Ishikawa (cell line): ENCODE data around the gene SERINC5.

Experiments
- CEBPB ChIP-seq: IDR thresholded peaks from 2 replicates; pipeline ENCODE4 v1.6.1; 2012
- CREB1 ChIP-seq: IDR thresholded peaks from 2 replicates; pipeline ENCODE4 v1.6.1; 2012; ENCODE audit warnings: low read depth
- EGR1 ChIP-seq: IDR thresholded peaks from 2 replicates; pipeline ENCODE4 v1.6.1; 2012
- EP300 ChIP-seq: IDR thresholded peaks from 2 replicates; pipeline ENCODE4 v1.6.1; 2012; ENCODE audit warnings: borderline replicate concordance
- FOXM1 ChIP-seq: IDR thresholded peaks from 2 replicates; pipeline ENCODE4 v1.6.1; 2012; ENCODE audit warnings: low read depth, borderline replicate concordance
- MAX ChIP-seq: IDR thresholded peaks from 2 replicates; pipeline ENCODE4 v1.6.1; 2012
- NFIC ChIP-seq: IDR thresholded peaks from 2 replicates; pipeline ENCODE4 v1.6.1; 2012
- RAD21 ChIP-seq: IDR thresholded peaks from 2 replicates; pipeline ENCODE4 v1.6.1; 2012; ENCODE audit warnings: low read depth
- REST ChIP-seq: IDR thresholded peaks from 2 replicates; pipeline ENCODE4 v1.6.1; 2012; ENCODE audit warnings: low read depth, mild to moderate bottlenecking
- TAF1 ChIP-seq: IDR thresholded peaks from 2 replicates; pipeline ENCODE4 v1.6.1; 2012; ENCODE audit warnings: low read depth, mild to moderate bottlenecking
- TCF12 ChIP-seq: IDR thresholded peaks from 2 replicates; pipeline ENCODE4 v1.6.1; 2012; ENCODE audit warnings: low read depth
- TEAD4 ChIP-seq: IDR thresholded peaks from 2 replicates; pipeline ENCODE4 v1.6.1; 2012
- USF1 ChIP-seq: IDR thresholded peaks from 2 replicates; pipeline ENCODE4 v1.6.1; 2012
- YY1 ChIP-seq: IDR thresholded peaks from 2 replicates; pipeline ENCODE4 v1.6.1; 2012; ENCODE audit warnings: low read depth
- ZBTB7A ChIP-seq: IDR thresholded peaks from 2 replicates; pipeline ENCODE4 v1.6.1; 2012; ENCODE audit warnings: low read depth

SERINC5 gene

GRCh38 chr5:80255811-80256712, at the start of gene SERINC5:
SERINC5 (minus strand) TSS chr5:80256048; CDS start chr5:80255922, 126 bp downstream.
- TF ChIP-seq TEAD4 (no peak), EP300 (no peak), CREB1 (peak; percentile 48; the same call in 1 of the 2 replicates), TAF1 (peak; percentile 64), MAX (peak; percentile 85; the same call in 1 of the 2 replicates), FOXM1 (no peak), TCF12 (no peak)

DNA sequence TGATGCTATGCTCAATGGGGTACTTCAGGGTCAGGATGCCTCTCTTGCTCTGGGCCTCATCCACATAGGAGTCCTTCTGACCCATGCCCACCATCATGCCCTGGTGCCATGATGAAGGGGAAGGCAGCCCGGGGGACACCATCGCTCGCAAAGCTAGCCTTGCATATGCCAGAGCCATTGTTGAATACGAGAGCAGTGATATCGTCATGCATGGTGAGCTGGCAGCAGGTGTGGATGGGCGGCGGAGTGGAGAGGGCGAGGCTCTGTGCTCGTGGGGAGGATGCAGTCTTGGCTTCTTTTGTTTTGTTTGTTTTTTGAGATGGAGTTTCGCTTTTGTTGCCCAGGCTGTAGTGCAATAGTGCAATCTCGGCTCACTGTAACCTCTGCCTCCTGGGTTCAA, 46.8 kb upstream of the SERINC5 start:
- no peak for TF ChIP-seq EP300
- no peak for TF ChIP-seq YY1
- no peak for TF ChIP-seq EGR1
- no peak for TF ChIP-seq CEBPB
- TF ChIP-seq REST, result no peak
- TF ChIP-seq USF1, result no peak
- TF ChIP-seq ZBTB7A, result no peak
- TF ChIP-seq MAX, result no peak
- no peak for TF ChIP-seq CREB1
- TF ChIP-seq TAF1, result no peak
- TF ChIP-seq TEAD4, result no peak
- TF ChIP-seq TCF12, result no peak
- TF ChIP-seq NFIC, result no peak
- TF ChIP-seq RAD21, result no peak
- no peak for TF ChIP-seq FOXM1

GRCh38 chr5:80300125-80300524, 44.3 kb upstream of the SERINC5 start:
- TF ChIP-seq CEBPB (no peak), YY1 (no peak), MAX (no peak), TAF1 (no peak), EP300 (no peak), REST (no peak), RAD21 (no peak), ZBTB7A (no peak), USF1 (no peak), FOXM1 (no peak), TCF12 (no peak), TEAD4 (no peak)

- TF ChIP-seq RAD21 (no peak), REST (no peak), CREB1 (no peak), EP300 (no peak), TEAD4 (no peak), NFIC (no peak), MAX (no peak), FOXM1 (no peak), TCF12 (no peak), YY1 (no peak), EGR1 (no peak), ZBTB7A (no peak)
Observed at GRCh38 chr5:80299601-80300000, 43.8 kb upstream of the SERINC5 start.
